IPS-NIHi11 (cell line): ENCODE measurements around the gene ABCE1.
A peak's percentile ranks its signal among the peaks of the same experiment; 100 is the strongest.
"Not testable (repeated sequence)": the region's sequence is repeated elsewhere in the genome, so short reads cannot be mapped to it uniquely, and the experiment has no call there.

Experiments
- DNase-seq: peaks from one replicate; pipeline ENCODE4 v3.0.0; 2012; ENCODE audit warnings: mixed read lengths, low spot score

The ABCE1 gene

DNA sequence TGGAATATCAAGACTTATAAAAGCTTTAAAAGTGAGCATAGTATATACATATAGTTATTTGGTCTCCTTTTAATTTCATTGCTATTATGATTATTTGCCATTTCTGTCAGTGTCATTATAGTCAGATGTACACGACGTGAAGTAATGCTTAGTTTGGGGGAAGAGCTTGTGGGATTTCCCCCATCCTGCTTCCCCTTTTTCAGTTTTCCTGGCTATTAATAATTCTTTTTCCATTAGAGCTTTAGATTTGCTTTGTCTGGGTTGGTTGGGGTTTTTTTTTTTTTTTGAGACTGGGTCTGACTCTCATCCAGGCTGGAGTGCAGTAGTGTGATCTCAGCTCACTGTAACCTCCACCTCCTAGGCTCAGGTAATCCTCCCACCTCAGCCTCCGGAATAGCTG, 5.4 kb downstream of the ABCE1 start:
- DNase-seq: no peak

GRCh38 chr4:145107126-145107525, 9.0 kb downstream of the ABCE1 start:
- DNase-seq: no peak

- DNase-seq: no peak
Measured at GRCh38 chr4:145108128-145108527, 10.0 kb downstream of the ABCE1 start.

GRCh38 chr4:145125396-145125795, 27.3 kb downstream of the ABCE1 start:
- no peak for DNase-seq

- no peak for DNase-seq
Measured at GRCh38 chr4:145130130-145130529, 32.0 kb downstream of the ABCE1 start.

- DNase-seq: no peak
Measured at GRCh38 chr4:145130788-145131399, 32.8 kb downstream of the ABCE1 start.

- no peak for DNase-seq
Measured at GRCh38 chr4:145131848-145132247, 33.7 kb downstream of the ABCE1 start.

DNA sequence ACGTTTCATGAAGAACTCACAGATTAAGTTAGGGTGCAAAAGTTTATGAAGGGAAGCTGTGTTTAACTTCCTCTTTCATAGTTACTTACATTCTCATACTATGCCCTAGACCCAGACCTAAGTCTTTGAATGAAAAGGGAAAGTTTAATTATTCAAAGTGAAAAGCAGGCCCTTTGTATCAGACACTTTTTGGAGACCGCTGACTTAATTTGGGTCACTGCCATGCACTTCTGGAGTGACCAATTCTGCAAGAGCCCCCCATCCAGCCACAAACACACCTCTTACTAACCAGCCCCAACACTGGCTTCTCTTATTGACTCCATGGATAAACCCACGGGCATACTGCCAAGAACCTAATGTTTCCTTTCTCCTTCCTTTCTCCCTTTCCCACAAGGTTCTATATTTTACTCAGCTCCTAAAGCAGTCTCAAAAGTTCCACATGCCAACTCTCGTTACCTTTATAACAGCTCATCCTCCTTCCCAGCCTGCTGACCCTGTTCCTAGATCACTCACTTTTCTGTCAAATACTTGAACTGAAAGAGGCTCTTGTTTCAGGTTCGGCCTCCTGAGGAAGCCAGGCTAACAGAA, 34.5 kb downstream of the ABCE1 start:
- DNase-seq: no peak

GRCh38 chr4:145136219-145136618, 38.1 kb downstream of the ABCE1 start:
- not testable (repeated sequence) for DNase-seq

- DNase-seq: no peak
Measured at GRCh38 chr4:145148980-145149379, 50.9 kb downstream of the ABCE1 start.

DNA sequence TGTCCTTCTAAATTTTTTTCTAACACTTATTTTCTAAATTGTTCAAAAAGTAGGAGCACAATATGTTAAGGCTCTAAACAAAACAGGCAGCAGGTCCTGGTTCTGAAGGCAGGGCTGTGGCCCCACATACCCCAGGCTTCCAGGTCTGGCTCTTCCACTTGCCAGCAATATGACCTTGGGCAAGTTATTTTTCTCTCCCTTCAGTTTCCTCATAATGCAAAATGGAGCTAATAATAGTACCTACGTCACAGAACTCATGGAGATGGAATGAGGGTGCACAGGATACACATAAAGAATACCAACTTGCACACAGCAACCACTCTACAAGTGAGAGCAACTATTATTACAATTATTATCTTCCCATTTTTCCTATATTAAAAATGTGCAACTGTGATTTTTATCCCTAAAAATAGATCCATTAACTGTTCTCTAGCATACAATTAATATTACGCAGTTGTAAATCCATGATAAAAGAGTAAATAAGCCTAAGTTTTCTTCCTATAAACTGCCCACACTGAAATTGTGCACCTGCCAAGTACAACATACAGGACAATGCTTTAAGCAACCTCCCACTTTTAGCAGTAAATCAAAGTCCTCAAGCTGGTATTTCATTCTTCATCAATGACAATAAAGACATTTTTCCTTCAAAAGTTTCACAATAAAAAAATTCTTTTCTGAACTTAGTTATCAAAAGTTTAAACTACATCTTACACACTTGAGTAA, 55.2 kb downstream of the ABCE1 start:
- no peak for DNase-seq

- DNase-seq: no peak
Measured at GRCh38 chr4:145153904-145154298, 55.8 kb downstream of the ABCE1 start.

DNA sequence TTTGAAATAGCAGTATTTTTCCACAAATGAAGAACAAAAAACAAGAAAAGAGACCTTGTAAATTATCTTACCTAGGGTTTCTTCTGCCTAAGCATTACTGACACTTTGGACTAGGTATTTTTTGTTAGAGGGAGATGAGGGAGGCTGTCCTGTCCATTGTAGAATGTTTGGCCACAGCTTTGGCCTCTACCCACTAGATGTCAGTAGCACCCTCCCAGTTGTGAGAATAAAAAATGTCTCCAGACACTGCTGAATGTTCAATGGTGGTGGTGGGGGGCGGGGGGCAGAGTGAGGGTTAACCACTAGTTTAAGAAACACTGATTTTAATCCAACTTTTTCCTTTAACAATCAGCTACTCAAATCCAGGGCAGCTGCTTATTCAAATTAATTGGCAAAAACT, 56.5 kb downstream of the ABCE1 start:
- peak; percentile 17 for DNase-seq

DNA sequence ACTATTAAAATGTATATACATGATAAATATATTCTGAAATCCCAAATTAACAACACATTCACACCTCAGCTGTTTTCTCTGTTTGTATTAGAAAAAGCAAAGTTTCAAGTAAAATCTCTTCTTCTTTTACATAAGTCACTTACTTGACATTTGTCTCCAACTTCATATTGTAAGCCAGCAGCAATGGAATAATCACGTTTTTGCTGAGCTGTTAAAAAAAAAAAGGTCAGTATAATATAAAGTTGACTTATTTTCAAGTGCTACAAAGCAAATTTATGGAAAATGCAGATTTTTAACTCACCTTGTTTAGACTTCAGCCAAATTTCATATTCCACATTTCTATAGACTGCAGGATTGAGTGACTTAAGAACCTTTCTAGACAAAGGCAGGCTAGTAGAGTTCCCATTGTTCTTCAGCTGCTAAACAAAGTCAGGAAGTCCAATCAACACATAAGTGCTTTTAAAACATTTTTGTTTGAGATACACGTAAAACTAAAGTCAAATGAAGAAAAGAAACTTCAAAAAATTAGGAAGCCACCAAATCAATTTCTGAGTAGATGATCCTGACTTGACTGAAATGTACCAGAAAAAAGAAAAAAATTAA, 57.3 kb downstream of the ABCE1 start:
- no peak for DNase-seq

DNA sequence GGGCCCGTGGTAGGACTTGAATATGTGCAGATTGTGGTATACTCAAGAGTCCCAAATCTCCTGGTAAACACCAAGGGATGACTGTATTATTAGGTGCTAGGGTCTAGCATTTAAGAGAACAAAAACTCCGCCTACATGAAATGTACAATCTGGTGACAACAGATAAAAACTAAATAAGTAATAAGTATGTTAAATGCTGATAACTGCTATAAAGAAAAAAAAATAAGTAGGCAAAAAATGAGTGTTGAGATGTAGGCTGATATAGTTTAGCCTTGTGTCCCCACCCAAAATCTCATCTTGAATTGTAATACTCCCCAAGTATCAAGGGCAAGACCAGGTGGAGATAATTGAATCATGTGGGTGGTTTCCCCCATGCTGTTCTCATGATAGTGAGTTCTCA, 58.9 kb downstream of the ABCE1 start:
- DNase-seq: no peak

- DNase-seq: no peak
Measured at GRCh38 chr4:145161549-145161948, 63.4 kb downstream of the ABCE1 start.

- DNase-seq: no peak
Measured at GRCh38 chr4:145167887-145168286, 69.8 kb downstream of the ABCE1 start.

DNA sequence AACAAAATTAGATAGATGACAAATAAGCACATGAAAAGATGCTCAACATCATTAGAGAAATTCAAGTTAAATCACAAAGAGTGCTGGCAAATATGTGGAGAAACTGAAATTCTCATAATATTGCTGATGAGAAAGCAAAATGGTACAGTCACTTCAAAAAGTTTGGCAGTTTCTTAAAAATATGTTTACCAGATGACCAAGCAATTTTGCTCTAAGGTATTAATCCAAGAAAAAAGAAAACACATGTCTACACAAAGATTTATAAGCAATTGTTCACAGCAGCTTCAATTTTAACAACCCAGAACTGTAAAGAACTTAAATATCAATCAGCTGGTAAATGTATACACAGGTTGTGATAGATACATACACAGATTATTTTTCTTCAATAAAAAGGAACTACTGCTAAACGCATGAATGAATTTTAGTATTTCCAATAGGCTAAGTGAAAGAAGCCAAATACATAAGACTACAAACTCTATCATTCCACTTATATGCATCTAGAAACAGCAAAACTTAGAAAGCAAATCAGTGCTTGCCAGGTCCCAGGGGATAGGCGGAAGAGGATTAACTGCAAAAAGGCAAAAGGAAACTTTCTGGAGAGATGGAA, 70.6 kb downstream of the ABCE1 start:
- DNase-seq: no peak

GRCh38 chr4:145170223-145170622, 72.1 kb downstream of the ABCE1 start:
- DNase-seq: no peak

- DNase-seq: no peak
Measured at GRCh38 chr4:145171911-145172310, 73.8 kb downstream of the ABCE1 start.

GRCh38 chr4:145176641-145177432, 78.7 kb downstream of the ABCE1 start:
- DNase-seq: no peak

- DNase-seq: no peak
Measured at GRCh38 chr4:145177511-145177905, 79.4 kb downstream of the ABCE1 start.
